H1 (cell line): Measurements from ENCODE around the gene COL19A1. TPM values are rescaled to one million over a fixed set of nuclear protein-coding genes. Genes with fewer than 3 reads are reported as not detected.

Source experiments
- GABPA ChIP-seq: IDR thresholded peaks from 2 replicates; pipeline ENCODE4 v1.6.1; 2011; ENCODE audit warnings: mild to moderate bottlenecking, low read length, moderate library complexity, borderline replicate concordance; ENCODE audit not compliant: insufficient read depth
- RFX5 ChIP-seq: IDR thresholded peaks from 2 replicates; pipeline ENCODE4 v1.6.1; 2011; ENCODE audit warnings: low read depth, low read length, improper control_type of control experiment, borderline replicate concordance
- polyA plus RNA-seq, 7 experiments: library from polyadenylated mRNA; depleted of rRNA in 3 of 7; stranded (reverse) in 5 of 7; unstranded in 2 of 7; fragments of >200 nt in 5 of 7; fragments of 200-250 nt in 2 of 7; gene quantifications; 1 replicate in 5 of 7; 2 replicates in 1 of 7; 4 replicates in 1 of 7; pipeline versions ENCODE4 v1.2.1 to v1.2.3, GENCODE V29; 2011 to 2013; ENCODE audit warnings: missing spikeins in 2 of 7, mixed read lengths in 2 of 7
- total RNA-seq: library from RNA; stranded (reverse); fragmentation: NEBNext Ultra II Directional; extraction: Animal tissue kit (Norgen Biotek cat#: 25700); gene quantifications from 2 replicates; pipeline ENCODE4 v1.2.1, GENCODE V29; 2021
- TF ChIP-seq, protein P1 (sequence below): IDR thresholded peaks from 2 replicates; pipeline ENCODE4 v1.6.1; 2011; ENCODE audit warnings: low read length, improper control_type of control experiment

Gene COL19A1
- total and polyA plus RNA-seq, 2 of the 8 experiments (the other 6 are each of a cell fraction or from before 2014, with no cell fraction given), result not detected

DNA sequence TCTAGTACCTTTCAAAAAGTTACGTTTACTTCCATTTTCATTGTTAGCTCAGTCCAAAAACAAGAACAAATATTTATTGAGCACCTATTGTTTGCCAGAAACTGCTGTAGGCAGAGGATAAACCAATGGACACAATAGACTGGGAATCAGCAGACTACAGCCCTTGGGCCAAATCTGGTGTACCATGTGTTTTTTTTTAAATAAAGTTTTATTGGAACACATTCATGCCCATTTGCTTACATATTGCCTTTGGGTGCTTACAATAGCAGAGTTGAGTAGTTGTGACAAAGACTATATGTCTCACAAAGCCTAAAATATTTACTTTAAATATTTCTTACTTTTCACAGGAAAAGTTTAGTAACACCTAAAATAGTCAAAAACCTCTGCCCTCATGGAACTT is 220.4 kb downstream of the COL19A1 start (continued):
- TF ChIP-seq RFX5, result no peak
- no peak for TF ChIP-seq GABPA
- TF ChIP-seq, protein P1, sequence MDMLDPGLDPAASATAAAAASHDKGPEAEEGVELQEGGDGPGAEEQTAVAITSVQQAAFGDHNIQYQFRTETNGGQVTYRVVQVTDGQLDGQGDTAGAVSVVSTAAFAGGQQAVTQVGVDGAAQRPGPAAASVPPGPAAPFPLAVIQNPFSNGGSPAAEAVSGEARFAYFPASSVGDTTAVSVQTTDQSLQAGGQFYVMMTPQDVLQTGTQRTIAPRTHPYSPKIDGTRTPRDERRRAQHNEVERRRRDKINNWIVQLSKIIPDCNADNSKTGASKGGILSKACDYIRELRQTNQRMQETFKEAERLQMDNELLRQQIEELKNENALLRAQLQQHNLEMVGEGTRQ, result no peak
